ENCODE measurements around the gene CERS3.

Gene CERS3

DNA sequence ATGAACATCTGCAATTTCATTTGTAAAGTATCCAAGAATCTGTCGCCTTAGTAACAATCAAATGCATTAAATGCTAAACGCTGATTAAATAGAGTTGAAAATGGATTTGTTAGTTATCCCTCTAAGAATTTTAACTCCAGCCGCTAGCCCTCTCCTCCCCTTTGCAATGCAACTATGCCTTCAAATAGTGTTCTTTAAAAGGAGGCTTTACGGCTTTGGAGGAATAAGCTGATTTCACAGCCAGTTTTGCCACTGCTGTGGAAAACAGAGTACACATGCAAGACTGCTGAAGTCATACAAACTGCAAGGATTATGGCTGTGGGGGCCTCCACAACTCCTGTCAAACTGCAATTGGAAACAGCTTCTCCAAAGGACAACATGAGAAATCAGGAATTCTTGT, 89.2 kb downstream of the CERS3 start:
- no peaks in the 10 kb centered on the region for H3K27me3 ChIP-seq (ENCODE audit: insufficient read depth, low read length, poor library complexity)
- no peak overlapping the region for H3K4me2 ChIP-seq (ENCODE audit: low read length)
- no peak overlapping the region for H3K23ac ChIP-seq (ENCODE audit: low read length)
- no peak overlapping the region for H3K4me3 ChIP-seq (ENCODE audit: low read length)
- H3K79me1 ChIP-seq (ENCODE audit: low read length): no peaks in the 10 kb centered on the region
- no peak overlapping the region for H2BK15ac ChIP-seq (replicated peaks; ENCODE audit: low read depth)
- no CpG with 5 or more reads among the region's 4 CpGs for WGBS (ENCODE audit: extremely low coverage, insufficient coverage, low lambda C conversion rate)
- no peak overlapping the region for H3K18ac ChIP-seq (ENCODE audit: low read length)
- H2BK120ac ChIP-seq (ENCODE audit: low read depth, low read length): no peak overlapping the region
- no peak overlapping the region for H2AK5ac ChIP-seq (ENCODE audit: low read length)
- no peak overlapping the region for H4K8ac ChIP-seq (ENCODE audit: low read depth, low read length)
- H3K4me1 ChIP-seq (ENCODE audit: control insufficient read depth, low read depth, low read length): no peaks in the 10 kb centered on the region
- DNase-seq: no peak
- H3K79me2 ChIP-seq (ENCODE audit: control insufficient read depth, insufficient read depth, low read length): no peaks in the 10 kb centered on the region
- no peak overlapping the region for H3K27ac ChIP-seq (ENCODE audit: low read depth, low read length)
- no peak overlapping the region for H4K5ac ChIP-seq (ENCODE audit: low read length)
- no peaks in the 10 kb centered on the region for H3K36me3 ChIP-seq (ENCODE audit: control insufficient read depth, insufficient read depth, low read length)
- H3K4ac ChIP-seq (ENCODE audit: low read depth, low read length): no peak overlapping the region
- H3K9ac ChIP-seq (ENCODE audit: low read length): no peak overlapping the region
- H3K56ac ChIP-seq (ENCODE audit: low read length): no peak overlapping the region
- H2BK5ac ChIP-seq (ENCODE audit: low read length): no peak overlapping the region

DNA sequence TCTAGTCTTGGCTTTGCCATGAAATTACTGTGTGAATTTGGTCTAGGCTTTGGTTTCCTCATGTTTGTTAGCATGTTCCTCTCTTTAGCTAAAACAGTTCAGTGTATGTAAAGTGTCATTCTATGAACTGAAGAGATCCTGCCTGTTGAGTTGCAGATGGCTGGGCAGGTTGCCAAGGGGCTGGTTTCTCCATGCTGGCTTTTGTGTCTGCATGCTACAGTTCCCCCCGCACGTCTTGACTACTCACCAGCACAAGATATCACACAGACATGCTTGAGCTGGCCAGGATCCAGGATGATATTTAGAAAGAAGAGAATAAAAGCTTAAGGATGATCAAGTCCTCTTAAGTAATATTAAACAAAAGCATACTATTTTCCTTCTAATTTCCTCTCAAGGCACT, 90.2 kb downstream of the CERS3 start:
- no peak overlapping the region for H2BK15ac ChIP-seq (replicated peaks; ENCODE audit: low read depth)
- no peak overlapping the region for H3K56ac ChIP-seq (ENCODE audit: low read length)
- H2BK120ac ChIP-seq (ENCODE audit: low read depth, low read length): no peak overlapping the region
- H3K18ac ChIP-seq (ENCODE audit: low read length): no peak overlapping the region
- no peak for DNase-seq
- no peak overlapping the region for H3K4ac ChIP-seq (ENCODE audit: low read depth, low read length)
- no peaks in the 10 kb centered on the region for H3K36me3 ChIP-seq (ENCODE audit: control insufficient read depth, insufficient read depth, low read length)
- no peaks in the 10 kb centered on the region for H3K79me2 ChIP-seq (ENCODE audit: control insufficient read depth, insufficient read depth, low read length)
- no peaks in the 10 kb centered on the region for H3K4me1 ChIP-seq (ENCODE audit: control insufficient read depth, low read depth, low read length)
- no peak overlapping the region for H3K9ac ChIP-seq (ENCODE audit: low read length)
- WGBS (ENCODE audit: extremely low coverage, insufficient coverage, low lambda C conversion rate): no CpG with 5 or more reads among the region's 2 CpGs
- H3K23ac ChIP-seq (ENCODE audit: low read length): no peak overlapping the region
- no peak overlapping the region for H4K8ac ChIP-seq (ENCODE audit: low read depth, low read length)
- no peak overlapping the region for H3K4me3 ChIP-seq (ENCODE audit: low read length)
- no peaks in the 10 kb centered on the region for H3K27me3 ChIP-seq (ENCODE audit: insufficient read depth, low read length, poor library complexity)
- no peak overlapping the region for H3K4me2 ChIP-seq (ENCODE audit: low read length)
- no peak overlapping the region for H2AK5ac ChIP-seq (ENCODE audit: low read length)
- H3K27ac ChIP-seq (ENCODE audit: low read depth, low read length): no peak overlapping the region
- H2BK5ac ChIP-seq (ENCODE audit: low read length): no peak overlapping the region
- H3K79me1 ChIP-seq (ENCODE audit: low read length): no peaks in the 10 kb centered on the region
- H4K5ac ChIP-seq (ENCODE audit: low read length): no peak overlapping the region

DNA sequence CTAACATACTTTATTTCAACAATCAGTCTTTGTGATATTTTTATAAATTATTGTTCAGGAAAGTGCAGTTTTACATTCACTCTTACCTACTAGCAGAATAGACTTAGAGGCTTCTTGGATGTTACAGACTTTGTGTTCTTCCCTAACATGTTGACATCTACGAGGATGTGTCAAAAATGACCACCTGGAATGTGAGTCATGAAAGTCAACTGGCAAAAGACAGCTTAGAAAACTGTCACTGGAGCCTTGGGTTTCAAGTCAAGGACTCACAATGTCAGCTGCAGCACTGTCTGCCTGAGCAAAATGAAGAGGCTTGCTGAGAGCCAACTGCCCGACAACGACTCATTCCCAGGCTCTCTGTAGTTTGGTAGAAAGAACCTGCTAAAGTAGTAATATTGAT, 91.5 kb downstream of the CERS3 start:
- no peak for DNase-seq
- H2BK120ac ChIP-seq (ENCODE audit: low read depth, low read length): no peak overlapping the region
- no peaks in the 10 kb centered on the region for H3K27me3 ChIP-seq (ENCODE audit: insufficient read depth, low read length, poor library complexity)
- H3K56ac ChIP-seq (ENCODE audit: low read length): no peak overlapping the region
- no peak overlapping the region for H4K8ac ChIP-seq (ENCODE audit: low read depth, low read length)
- no peak overlapping the region for H3K9ac ChIP-seq (ENCODE audit: low read length)
- no peaks in the 10 kb centered on the region for H3K36me3 ChIP-seq (ENCODE audit: control insufficient read depth, insufficient read depth, low read length)
- no peaks in the 10 kb centered on the region for H3K4me1 ChIP-seq (ENCODE audit: control insufficient read depth, low read depth, low read length)
- H2BK5ac ChIP-seq (ENCODE audit: low read length): no peak overlapping the region
- no peak overlapping the region for H3K27ac ChIP-seq (ENCODE audit: low read depth, low read length)
- H4K5ac ChIP-seq (ENCODE audit: low read length): no peak overlapping the region
- H3K18ac ChIP-seq (ENCODE audit: low read length): no peak overlapping the region
- no peak overlapping the region for H3K4me3 ChIP-seq (ENCODE audit: low read length)
- no peaks in the 10 kb centered on the region for H3K79me1 ChIP-seq (ENCODE audit: low read length)
- H2BK15ac ChIP-seq (replicated peaks; ENCODE audit: low read depth): no peak overlapping the region
- WGBS (ENCODE audit: extremely low coverage, insufficient coverage, low lambda C conversion rate): no CpG with 5 or more reads among the region's 3 CpGs
- H3K4me2 ChIP-seq (ENCODE audit: low read length): no peak overlapping the region
- no peak overlapping the region for H2AK5ac ChIP-seq (ENCODE audit: low read length)
- H3K4ac ChIP-seq (ENCODE audit: low read depth, low read length): no peak overlapping the region
- no peaks in the 10 kb centered on the region for H3K79me2 ChIP-seq (ENCODE audit: control insufficient read depth, insufficient read depth, low read length)
- H3K23ac ChIP-seq (ENCODE audit: low read length): no peak overlapping the region

DNA sequence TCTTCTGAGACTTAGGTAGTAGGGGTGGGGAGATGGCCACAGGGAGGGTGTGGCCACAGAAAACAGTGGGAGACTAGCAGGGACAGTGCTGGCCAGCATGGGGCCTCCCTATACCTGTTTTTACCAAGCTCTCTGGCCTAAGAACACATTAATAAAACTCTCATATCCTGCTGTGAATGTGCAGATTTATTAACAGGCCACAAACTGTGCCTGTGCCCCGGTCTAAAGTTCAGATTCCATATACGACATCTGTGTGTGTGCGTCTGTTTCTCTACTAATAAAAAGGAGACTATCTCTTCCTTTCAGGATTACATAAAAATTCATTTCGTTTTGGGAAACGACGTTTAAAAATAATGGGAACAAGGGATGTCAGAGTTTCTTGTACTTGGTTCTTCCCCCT, 94.2 kb downstream of the CERS3 start:
- Histone ChIP-seq H2BK120ac (ENCODE audit: low read depth, low read length) (no peak overlapping the region), H3K79me2 (ENCODE audit: control insufficient read depth, insufficient read depth, low read length) (no peaks in the 10 kb centered on the region), H3K27me3 (ENCODE audit: insufficient read depth, low read length, poor library complexity) (no peaks in the 10 kb centered on the region), H3K4me3 (ENCODE audit: low read length) (no peak overlapping the region), H2AK5ac (ENCODE audit: low read length) (no peak overlapping the region), H3K4me1 (ENCODE audit: control insufficient read depth, low read depth, low read length) (no peaks in the 10 kb centered on the region), H3K79me1 (ENCODE audit: low read length) (no peaks in the 10 kb centered on the region), H4K8ac (ENCODE audit: low read depth, low read length) (no peak overlapping the region), H3K56ac (ENCODE audit: low read length) (no peak overlapping the region), H2BK5ac (ENCODE audit: low read length) (no peak overlapping the region), H3K4ac (ENCODE audit: low read depth, low read length) (no peak overlapping the region), H3K4me2 (ENCODE audit: low read length) (no peak overlapping the region), H3K9ac (ENCODE audit: low read length) (no peak overlapping the region), H2BK15ac (replicated peaks; ENCODE audit: low read depth) (no peak overlapping the region), H3K18ac (ENCODE audit: low read length) (no peak overlapping the region), H3K36me3 (ENCODE audit: control insufficient read depth, insufficient read depth, low read length) (no peaks in the 10 kb centered on the region), H3K23ac (ENCODE audit: low read length) (no peak overlapping the region), H3K27ac (ENCODE audit: low read depth, low read length) (no peak overlapping the region), H4K5ac (ENCODE audit: low read length) (no peak overlapping the region)
- DNase-seq: no peak
- WGBS (ENCODE audit: extremely low coverage, insufficient coverage, low lambda C conversion rate): no CpG with 5 or more reads among the region's 6 CpGs

DNA sequence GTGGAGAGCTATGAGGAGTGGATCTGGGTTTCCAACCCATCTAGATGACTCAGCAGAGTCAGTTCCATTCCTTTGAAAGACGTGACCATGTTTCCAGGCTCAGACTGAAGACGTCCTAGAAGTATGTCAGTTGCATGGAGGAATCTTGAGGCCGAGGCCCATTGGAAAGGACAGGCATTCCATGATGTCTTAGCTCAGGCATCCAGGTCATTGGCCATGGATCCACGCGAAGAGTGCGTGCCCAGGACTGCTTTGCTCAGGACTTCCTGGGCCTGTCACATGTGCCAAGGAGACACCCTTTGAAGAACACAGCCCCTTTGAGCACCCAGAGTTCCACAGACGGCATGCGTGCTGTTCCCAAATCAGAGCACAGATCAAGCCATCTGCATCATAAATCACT, 94.7 kb downstream of the CERS3 start:
- Histone ChIP-seq H3K79me2 (ENCODE audit: control insufficient read depth, insufficient read depth, low read length) (no peaks in the 10 kb centered on the region), H3K79me1 (ENCODE audit: low read length) (no peaks in the 10 kb centered on the region), H4K5ac (ENCODE audit: low read length) (no peak overlapping the region), H3K27me3 (ENCODE audit: insufficient read depth, low read length, poor library complexity) (no peaks in the 10 kb centered on the region), H3K23ac (ENCODE audit: low read length) (no peak overlapping the region), H3K4me3 (ENCODE audit: low read length) (no peak overlapping the region), H2AK5ac (ENCODE audit: low read length) (no peak overlapping the region), H3K18ac (ENCODE audit: low read length) (no peak overlapping the region), H2BK5ac (ENCODE audit: low read length) (no peak overlapping the region), H3K4me2 (ENCODE audit: low read length) (no peak overlapping the region), H3K36me3 (ENCODE audit: control insufficient read depth, insufficient read depth, low read length) (no peaks in the 10 kb centered on the region), H2BK120ac (ENCODE audit: low read depth, low read length) (no peak overlapping the region), H3K56ac (ENCODE audit: low read length) (no peak overlapping the region), H3K4ac (ENCODE audit: low read depth, low read length) (no peak overlapping the region), H3K4me1 (ENCODE audit: control insufficient read depth, low read depth, low read length) (no peaks in the 10 kb centered on the region), H3K27ac (ENCODE audit: low read depth, low read length) (no peak overlapping the region), H2BK15ac (replicated peaks; ENCODE audit: low read depth) (no peak overlapping the region), H4K8ac (ENCODE audit: low read depth, low read length) (no peak overlapping the region), H3K9ac (ENCODE audit: low read length) (no peak overlapping the region)
- no peak for DNase-seq
- no CpG with 5 or more reads among the region's 8 CpGs for WGBS (ENCODE audit: extremely low coverage, insufficient coverage, low lambda C conversion rate)

DNA sequence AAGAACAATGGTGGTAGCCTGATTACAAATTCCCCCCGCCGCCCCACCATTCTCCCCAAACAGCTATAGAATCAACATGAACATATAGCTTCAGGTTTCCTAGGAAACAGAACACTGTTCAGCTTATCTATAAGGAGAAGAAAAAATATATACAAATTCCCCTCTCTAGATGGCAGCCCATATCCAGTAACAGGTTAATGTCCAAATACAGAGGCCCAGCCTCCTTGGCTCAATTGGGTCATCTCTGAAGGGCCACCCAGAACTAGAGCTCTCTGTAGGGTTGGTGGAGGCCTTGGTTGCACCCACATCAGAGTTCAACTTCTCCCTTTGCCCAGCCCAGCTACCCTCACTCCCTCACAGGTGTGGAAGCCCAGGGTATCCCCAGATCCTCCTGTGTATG, 95.4 kb downstream of the CERS3 start:
- Histone ChIP-seq H3K79me1 (ENCODE audit: low read length) (no peaks in the 10 kb centered on the region), H3K4ac (ENCODE audit: low read depth, low read length) (no peak overlapping the region), H3K9ac (ENCODE audit: low read length) (no peak overlapping the region), H2BK5ac (ENCODE audit: low read length) (no peak overlapping the region), H3K27me3 (ENCODE audit: insufficient read depth, low read length, poor library complexity) (no peaks in the 10 kb centered on the region), H3K4me2 (ENCODE audit: low read length) (no peak overlapping the region), H2BK120ac (ENCODE audit: low read depth, low read length) (no peak overlapping the region), H3K36me3 (ENCODE audit: control insufficient read depth, insufficient read depth, low read length) (no peaks in the 10 kb centered on the region), H4K5ac (ENCODE audit: low read length) (no peak overlapping the region), H2AK5ac (ENCODE audit: low read length) (no peak overlapping the region), H3K4me3 (ENCODE audit: low read length) (no peak overlapping the region), H3K4me1 (ENCODE audit: control insufficient read depth, low read depth, low read length) (no peaks in the 10 kb centered on the region), H3K79me2 (ENCODE audit: control insufficient read depth, insufficient read depth, low read length) (no peaks in the 10 kb centered on the region), H3K27ac (ENCODE audit: low read depth, low read length) (no peak overlapping the region), H4K8ac (ENCODE audit: low read depth, low read length) (no peak overlapping the region), H3K18ac (ENCODE audit: low read length) (no peak overlapping the region), H3K23ac (ENCODE audit: low read length) (no peak overlapping the region), H3K56ac (ENCODE audit: low read length) (no peak overlapping the region), H2BK15ac (replicated peaks; ENCODE audit: low read depth) (no peak overlapping the region)
- no CpG with 5 or more reads among the region's 2 CpGs for WGBS (ENCODE audit: extremely low coverage, insufficient coverage, low lambda C conversion rate)
- no peak for DNase-seq

All from mesendoderm (in vitro differentiated cells).